Suppressor macrophage treated with lipopolysaccharide for 4 hours (primary cell): ENCODE measurements around the gene SRRT.
A peak's percentile ranks its signal among the peaks of the same experiment; 100 is the strongest.
"Not testable (repeated sequence)": the region's sequence is repeated elsewhere in the genome, so short reads cannot be mapped to it uniquely, and the experiment has no call there.

ENCODE experiments used
- DNase-seq: peaks from one replicate; pipeline ENCODE4 v3.0.0-alpha.2; 2020

Gene SRRT

DNA sequence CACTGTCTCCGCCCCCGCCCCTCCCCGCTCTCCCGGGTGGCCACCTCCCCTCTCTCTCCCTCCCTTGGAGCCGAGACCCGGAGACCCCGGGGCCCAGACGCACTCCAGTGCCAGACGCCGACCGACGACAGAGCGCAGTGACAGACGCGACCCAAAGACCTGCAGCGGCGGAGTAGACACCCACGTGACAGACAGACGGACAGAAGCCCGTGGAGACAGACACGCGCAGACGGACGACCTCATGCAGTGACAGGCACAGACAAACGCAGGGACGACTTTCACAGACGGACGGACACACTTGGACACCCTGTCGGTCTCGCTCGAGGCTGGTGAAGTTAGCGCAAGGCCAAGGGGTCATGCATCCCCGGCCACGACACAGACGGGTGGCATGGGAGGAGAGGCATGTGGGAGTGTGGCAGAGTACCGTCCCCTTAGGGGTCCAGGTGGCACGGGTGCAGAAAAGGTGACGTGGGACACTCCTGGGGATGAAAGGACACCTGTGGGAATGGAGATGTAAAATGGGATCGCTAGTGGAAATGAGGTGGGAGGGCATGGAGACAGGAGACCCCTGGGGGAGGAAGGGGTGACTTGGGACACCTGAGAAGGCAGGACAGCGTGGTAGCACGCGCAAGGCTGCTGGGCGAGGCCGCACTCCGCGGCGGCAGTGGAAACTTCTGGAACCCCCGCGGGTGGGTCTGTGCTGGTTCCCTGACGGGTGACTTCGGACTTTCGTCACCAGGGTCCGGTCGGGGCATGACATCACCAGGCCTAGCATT is 21.2 kb downstream of the SRRT start:
- peak; percentile 66 for DNase-seq

- DNase-seq = peak; percentile 48
Measured at GRCh38 chr7:100896732-100897608, 22.1 kb downstream of the SRRT start.

DNA sequence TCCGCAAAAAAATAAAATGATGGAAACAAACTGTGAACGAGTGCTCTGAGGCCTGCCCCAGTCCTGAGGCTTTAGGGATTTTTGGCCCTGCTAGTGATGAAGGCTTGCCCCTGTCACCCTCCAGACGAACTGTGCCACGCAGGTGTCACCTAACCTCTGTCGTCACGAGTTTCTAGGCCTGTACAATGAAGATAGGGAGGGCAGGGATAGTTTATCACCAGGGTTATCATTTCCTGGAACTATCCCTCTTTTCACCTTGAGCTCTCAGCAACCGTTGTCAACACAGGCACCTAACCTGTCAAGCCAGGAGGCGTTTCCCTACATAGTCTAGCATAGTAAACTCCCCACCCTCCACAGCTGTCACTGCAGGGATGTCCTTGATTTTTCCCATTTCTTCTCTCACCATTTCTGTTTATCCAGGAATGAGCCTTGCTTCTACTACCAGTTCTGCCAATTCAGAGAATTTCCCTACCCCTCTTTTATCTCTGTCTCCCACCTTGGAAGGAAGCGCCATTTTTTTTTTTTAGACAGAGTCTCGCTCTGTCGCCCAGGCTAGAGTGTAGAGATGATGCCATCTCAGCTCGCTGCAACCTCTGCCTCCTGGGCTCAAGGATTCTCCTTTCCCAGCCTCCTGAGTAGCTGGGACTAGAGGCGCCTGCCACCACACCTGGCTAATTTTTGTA is 23.0 kb downstream of the SRRT start:
- DNase-seq = no peak

DNA sequence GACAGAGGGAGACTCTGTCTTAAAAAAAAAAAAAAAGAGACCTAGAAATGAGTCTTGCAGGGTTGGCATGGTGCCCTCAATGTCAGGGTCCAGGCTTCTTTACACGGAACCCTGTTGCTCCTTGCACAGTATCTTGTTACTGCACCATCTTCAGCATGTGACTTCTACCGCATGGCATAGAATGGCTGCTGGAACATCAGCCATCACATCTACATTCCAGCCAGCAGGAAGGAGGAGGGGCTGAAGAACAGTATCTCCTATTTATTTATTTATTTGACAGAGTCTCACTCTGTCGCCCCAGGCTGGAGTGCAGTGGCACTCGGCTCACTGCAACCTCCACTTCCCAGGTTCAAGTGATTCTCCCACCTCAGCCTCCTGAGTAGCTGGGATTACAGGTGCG is 24.5 kb downstream of the SRRT start:
- DNase-seq = no peak

DNA sequence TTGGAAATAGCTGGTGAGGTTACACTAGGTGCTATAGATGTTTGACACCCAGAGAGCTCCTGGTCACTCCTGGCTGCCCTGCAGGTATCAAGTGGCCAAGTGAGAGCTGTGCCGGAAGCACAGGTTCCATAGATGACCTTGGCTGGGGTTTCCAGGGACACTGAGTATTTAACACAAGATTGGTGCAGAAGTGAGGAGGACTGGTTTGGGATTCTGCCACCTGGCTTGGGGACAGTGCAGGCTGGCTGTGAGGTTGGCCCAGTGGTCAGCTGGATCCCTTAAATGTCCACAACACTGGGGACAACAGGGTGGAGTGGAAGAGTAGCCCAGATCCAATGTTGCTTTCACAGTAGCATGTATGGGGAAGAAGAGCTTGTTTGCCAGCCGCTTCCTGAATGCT is 26.1 kb downstream of the SRRT start:
- DNase-seq = no peak

DNA sequence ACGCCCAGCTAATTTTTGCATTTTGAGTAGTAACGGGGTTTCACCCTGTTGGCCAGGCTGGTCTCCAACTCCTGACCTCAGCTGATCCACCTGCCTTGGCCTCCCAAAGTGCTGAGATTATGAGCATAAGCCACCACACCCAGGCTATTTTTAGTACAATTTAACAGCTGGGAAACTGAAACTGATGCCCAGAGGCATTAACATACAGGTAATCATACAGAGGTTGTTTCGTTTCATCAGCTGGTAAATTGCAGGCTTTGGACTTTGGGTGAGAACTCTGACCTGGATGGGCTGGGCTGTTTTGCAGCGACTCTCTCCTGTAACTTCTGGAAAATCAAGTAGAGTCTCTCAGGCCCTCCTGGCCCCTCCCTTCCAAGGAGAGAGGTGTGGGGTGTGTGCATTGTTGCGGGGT is 27.0 kb downstream of the SRRT start:
- no peak for DNase-seq

GRCh38 chr7:100902638-100903037 is 27.7 kb downstream of the SRRT start:
- no peak for DNase-seq

DNA sequence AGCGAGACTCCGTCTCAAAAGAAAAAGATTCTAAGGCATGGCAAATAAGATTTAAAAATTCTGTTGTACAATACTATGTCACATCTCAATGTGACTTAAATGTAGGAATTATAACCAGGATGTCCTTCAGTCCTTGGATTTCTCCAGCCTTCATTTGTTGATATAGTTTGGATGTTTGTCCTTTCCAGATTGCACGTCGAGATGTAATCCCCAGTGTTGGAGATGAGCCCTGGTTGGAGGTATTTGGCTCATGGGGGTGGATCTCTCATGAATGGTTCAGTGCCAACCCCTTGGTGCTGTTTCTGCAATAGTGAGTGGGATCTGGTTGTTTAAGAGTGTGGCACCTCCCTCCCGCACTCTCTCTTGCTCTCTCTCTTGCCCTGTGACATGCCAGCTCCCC is 33.6 kb downstream of the SRRT start:
- no peak for DNase-seq

GRCh38 chr7:100910443-100910842 is 35.5 kb downstream of the SRRT start:
- DNase-seq = peak; percentile 84

GRCh38 chr7:100911484-100911883 is 36.6 kb downstream of the SRRT start:
- no peak for DNase-seq

GRCh38 chr7:100914208-100914878 is 39.4 kb downstream of the SRRT start:
- DNase-seq = no peak

- peak; percentile 95 for DNase-seq
Measured at GRCh38 chr7:100914879-100915447, 40.1 kb downstream of the SRRT start.

DNA sequence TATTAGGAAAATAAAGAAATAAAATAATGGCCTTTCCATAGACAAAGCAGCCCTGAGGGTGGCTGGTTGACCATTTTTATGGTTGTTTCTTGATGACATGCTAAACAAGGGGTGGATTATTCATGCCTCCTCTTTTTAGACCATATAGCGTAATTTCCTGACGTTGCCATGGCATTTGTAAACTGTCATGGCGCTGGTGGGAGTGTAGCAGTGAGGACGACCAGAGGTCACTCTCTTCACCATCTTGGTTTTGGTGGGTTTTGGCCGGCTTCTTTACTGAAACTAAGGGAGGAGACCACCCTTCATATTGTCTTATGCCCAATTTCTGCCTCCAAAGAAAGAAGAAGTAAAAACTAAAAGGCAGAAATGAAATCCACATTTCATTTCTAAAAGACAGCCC is 44.4 kb downstream of the SRRT start:
- not testable (repeated sequence) for DNase-seq

GRCh38 chr7:100919779-100920437 is 45.0 kb downstream of the SRRT start:
- not testable (repeated sequence) for DNase-seq

DNA sequence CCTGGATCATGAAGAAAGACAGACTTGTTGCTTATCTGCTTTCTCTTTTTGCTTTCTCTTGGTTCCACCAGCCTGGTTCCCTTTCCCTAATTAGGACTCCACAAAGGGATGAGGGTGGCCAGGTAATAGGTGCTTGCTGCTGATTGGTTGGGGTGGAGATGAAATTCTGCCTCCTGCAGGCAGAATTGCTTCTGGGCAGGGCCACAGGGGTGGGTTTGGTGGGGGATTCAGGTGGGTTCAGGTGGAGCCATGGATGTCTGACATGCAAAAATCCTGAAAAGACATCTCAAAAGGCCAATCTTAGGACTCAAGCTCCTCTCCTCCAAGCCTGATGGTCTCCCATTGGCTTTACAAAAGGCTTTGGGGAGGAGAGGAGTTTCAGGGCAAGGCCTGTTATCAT is 46.1 kb downstream of the SRRT start:
- DNase-seq = no peak

GRCh38 chr7:100923616-100924015 is 48.7 kb downstream of the SRRT start:
- not testable (repeated sequence) for DNase-seq

DNA sequence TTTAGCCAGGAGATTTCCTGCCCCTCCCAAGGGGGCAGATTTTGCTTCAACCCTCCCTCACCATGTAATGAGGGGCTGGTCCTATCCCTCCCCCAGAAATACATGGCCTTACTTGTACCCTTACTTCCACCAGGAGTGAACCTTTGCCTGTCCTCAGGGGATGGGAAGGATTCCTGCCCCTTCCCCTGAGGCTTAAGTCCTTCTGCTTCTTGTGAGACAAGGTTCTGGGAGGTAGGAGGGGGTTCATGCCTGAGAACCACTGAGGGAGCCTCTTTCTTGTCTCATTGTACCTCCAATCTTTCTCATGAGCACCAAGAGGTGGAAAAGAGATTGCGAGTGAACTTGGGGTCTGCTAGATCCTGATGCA is 54.9 kb downstream of the SRRT start:
- DNase-seq = no peak

DNA sequence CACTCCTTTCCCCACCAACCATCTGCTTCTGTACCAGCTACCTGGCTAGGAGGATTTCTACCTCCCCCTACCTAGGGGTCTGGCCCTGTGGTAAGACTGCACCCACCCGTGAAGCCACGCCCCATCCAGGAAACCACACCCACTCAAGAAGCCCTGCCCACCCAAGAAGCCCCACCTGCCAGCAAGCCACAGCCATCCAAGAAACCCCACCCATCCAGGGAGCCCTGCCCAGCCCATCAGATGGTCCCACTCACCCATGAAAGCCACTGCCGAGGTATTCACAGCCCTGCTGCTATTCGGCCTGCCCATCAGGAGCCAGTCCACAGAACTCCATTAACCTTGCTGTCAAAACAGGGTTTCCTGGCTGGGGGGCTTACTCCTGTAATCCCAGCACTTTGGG is 58.8 kb downstream of the SRRT start:
- DNase-seq = no peak

- DNase-seq = not testable (repeated sequence)
Measured at GRCh38 chr7:100935381-100935780, 60.5 kb downstream of the SRRT start.

DNA sequence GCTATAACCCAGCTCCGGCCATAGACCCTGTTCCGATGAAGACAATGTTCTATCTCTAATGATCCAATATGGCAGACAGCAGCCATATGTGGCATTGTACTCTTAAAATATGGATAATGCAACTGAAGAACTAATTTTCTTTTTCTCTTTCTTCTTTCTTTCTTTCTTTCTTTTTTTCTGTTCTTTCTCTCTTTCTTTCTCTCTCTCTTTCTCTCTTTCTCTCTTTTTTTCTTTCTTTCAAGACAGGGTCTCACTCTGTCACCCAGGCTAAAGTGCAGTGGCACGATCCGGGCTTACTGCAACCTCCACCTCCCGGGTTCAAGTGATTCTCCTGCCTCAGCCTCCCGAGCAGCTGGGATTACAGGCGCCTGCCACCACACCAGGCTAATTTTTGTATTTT is 61.3 kb downstream of the SRRT start:
- DNase-seq = not testable (repeated sequence)
